ENCODE measurements around the gene RND2. TPM values are rescaled to one million over a fixed set of nuclear protein-coding genes. Genes with fewer than 3 reads are reported as not detected.

Gene RND2
- total RNA-seq, 2 donors from 2014 or later: 36.1 to 55.5 TPM

- no peak overlapping the region for H3K27ac ChIP-seq (ENCODE audit: low read depth, low read length)
- H3K36me3 ChIP-seq (ENCODE audit: control insufficient read depth, insufficient read depth, low read length): peaks cover 33% of the 10 kb centered on the region
- no peak for DNase-seq
- no peaks in the 10 kb centered on the region for H3K9me3 ChIP-seq (ENCODE audit: control insufficient read depth, low read length)
- H3K4me3 ChIP-seq (ENCODE audit: low read length): no peak overlapping the region
- no peak for TF ChIP-seq CTCF (conservative IDR thresholded peaks at IDR 0.05)
- Mint-ChIP-seq H3K36me3 (ENCODE audit: low read depth) (peaks cover 25% of the 10 kb centered on the region), H3K9me3 (no peaks in the 10 kb centered on the region), H3K27me3 (ENCODE audit: insufficient read depth) (no peaks in the 10 kb centered on the region), H3K27ac (no peak overlapping the region), H3K4me3 (no peak overlapping the region), H3K4me1 (peaks cover 12% of the 10 kb centered on the region)
- whole genome bisulfite sequencing, 2 experiments (ENCODE audit: insufficient coverage in 1 of 2, insufficient read length in 1 of 2): 93 to 96% methylated on average over 3 to 4 of the region's 4 CpGs
- no peaks in the 10 kb centered on the region for H3K4me1 ChIP-seq (ENCODE audit: control insufficient read depth, insufficient read depth, low read length)
- no peaks in the 10 kb centered on the region for H3K27me3 ChIP-seq (ENCODE audit: control insufficient read depth, insufficient read depth, low read length, poor library complexity, severe bottlenecking)
- H3K9ac ChIP-seq (ENCODE audit: extremely low read depth, low read length, poor library complexity, severe bottlenecking): no peak overlapping the region
Observed at GRCh38 chr17:43074869-43075268, 49.8 kb downstream of the RND2 start.

GRCh38 chr17:43079641-43080302 lies 54.7 kb downstream of the RND2 start:
- Mint-ChIP-seq H3K4me3 (no peak overlapping the region), H3K27me3 (ENCODE audit: insufficient read depth) (no peaks in the 10 kb centered on the region), H3K4me1 (peaks cover 34% of the 10 kb centered on the region), H3K27ac (peak overlapping the region; percentile 72), H3K36me3 (ENCODE audit: low read depth) (peaks cover 23% of the 10 kb centered on the region), H3K9me3 (no peaks in the 10 kb centered on the region)
- TF ChIP-seq CTCF (conservative IDR thresholded peaks at IDR 0.05): no peak
- no peak overlapping the region for H3K9ac ChIP-seq (ENCODE audit: extremely low read depth, low read length, poor library complexity, severe bottlenecking)
- peaks cover 4% of the 10 kb centered on the region for H3K4me1 ChIP-seq (ENCODE audit: control insufficient read depth, insufficient read depth, low read length)
- WGBS, 2 experiments (ENCODE audit: insufficient coverage in 1 of 2, insufficient read length in 1 of 2): 56% methylated on average over 1 of the region's 1 CpG; no CpG with 5 or more reads in 1 of the 2 experiments
- no peak for DNase-seq
- H3K36me3 ChIP-seq (ENCODE audit: control insufficient read depth, insufficient read depth, low read length): peaks cover 19% of the 10 kb centered on the region
- no peaks in the 10 kb centered on the region for H3K9me3 ChIP-seq (ENCODE audit: control insufficient read depth, low read length)
- no peaks in the 10 kb centered on the region for H3K27me3 ChIP-seq (ENCODE audit: control insufficient read depth, insufficient read depth, low read length, poor library complexity, severe bottlenecking)
- no peak overlapping the region for H3K27ac ChIP-seq (ENCODE audit: low read depth, low read length)
- H3K4me3 ChIP-seq (ENCODE audit: low read length): no peak overlapping the region

Other genes with a start within 250 kb of the RND2 start
- gene WNK4, start 244.6 kb upstream of the RND2 start, total RNA-seq: 1 to 10 TPM; 2.1 to 3.3 TPM
- gene COA3, start 226.5 kb upstream of the RND2 start, total RNA-seq: 10 to 100 TPM; 64.6 to 67.8 TPM
- gene CNTD1, start 226.4 kb upstream of the RND2 start, total RNA-seq: not detected
- gene BECN1, start 200.9 kb upstream of the RND2 start, total RNA-seq: 10 to 100 TPM; 59.9 to 60.6 TPM
- gene PSME3, start 191.8 kb upstream of the RND2 start, total RNA-seq: 100 to 1,000 TPM; 153 to 178 TPM
- gene AOC2, start 180.7 kb upstream of the RND2 start, total RNA-seq: 1 to 10 TPM; 3.7 to 3.8 TPM
- gene AOC3, start 174.0 kb upstream of the RND2 start, total RNA-seq: 1 to 10 TPM; 1.3 to 1.9 TPM
- gene G6PC1, start 124.4 kb upstream of the RND2 start, total RNA-seq: not detected
- gene AARSD1, start 60.8 kb upstream of the RND2 start, total RNA-seq: 10 to 100 TPM; 48.7 to 50.9 TPM
- 1 to 10 TPM; 4.6 to 7.9 TPM for gene PTGES3L, start 45.2 kb upstream of the RND2 start, total RNA-seq
- gene RUNDC1, start 44.7 kb upstream of the RND2 start, total RNA-seq: 10 to 100 TPM; 17.7 to 18.5 TPM
- gene RPL27, start 26.8 kb upstream of the RND2 start, total RNA-seq: 1,000 to 10,000 TPM; 1,077 to 1,196 TPM
- gene IFI35, start 18.4 kb upstream of the RND2 start, total RNA-seq: 1 to 10 TPM; 3.0 to 5.1 TPM
- gene VAT1, start 2.8 kb upstream of the RND2 start, total RNA-seq: 100 to 1,000 TPM; 306 to 402 TPM
- 10 to 100 TPM; 45.4 to 59.0 TPM for gene BRCA1, start 100.1 kb downstream of the RND2 start, total RNA-seq
- 10 to 100 TPM; 53.2 to 55.7 TPM for gene NBR1, start 146.0 kb downstream of the RND2 start, total RNA-seq
- 10 to 100 TPM; 11.2 to 11.3 TPM for gene TMEM106A, start 186.6 kb downstream of the RND2 start, total RNA-seq
- gene CCDC200, start 203.4 kb downstream of the RND2 start, total RNA-seq: not detected
- 1,000 to 10,000 TPM; 5,418 to 7,320 TPM for gene RNU2-1, start 208.7 kb downstream of the RND2 start, total RNA-seq

All from endodermal cell (in vitro differentiated cells).